ENCODE data around the gene YTHDF2. TPM values are rescaled to one million over a fixed set of nuclear protein-coding genes. Genes with fewer than 3 reads are reported as not detected.

The YTHDF2 gene
- total and polyA plus RNA-seq, 2 of the 13 experiments (the other 11 are each of a cell fraction or from before 2014, with no cell fraction given), result 48.4 to 59.6 TPM

- TF ChIP-seq TRIM22 (IDR thresholded peaks at IDR 0.05) (no peak), ZNF136 (CRISPR knock-in tag; IDR thresholded peaks at IDR 0.05; ENCODE audit: low read depth) (peak; percentile 81; the same call in 1 of the 2 replicates), ETV6 (CRISPR knock-in tag; conservative IDR thresholded peaks at IDR 0.05) (no peak), HNRNPK (IDR thresholded peaks at IDR 0.05; ENCODE audit: low read depth, low read length, poor library complexity, severe bottlenecking) (no peak), ZNF776 (CRISPR knock-in tag; IDR thresholded peaks at IDR 0.05) (peak; percentile 50; the same call in 1 of the 2 replicates), KDM3A (CRISPR knock-in tag; IDR thresholded peaks at IDR 0.05; ENCODE audit: low read depth) (peak; percentile 95; the same call in 1 of the 2 replicates), NBN (conservative IDR thresholded peaks at IDR 0.05) (no peak), ZNF496 (CRISPR knock-in tag; IDR thresholded peaks at IDR 0.05; ENCODE audit: insufficient replicate concordance) (no peak), ZNF296 (CRISPR knock-in tag; conservative IDR thresholded peaks at IDR 0.05) (no peak), ZZZ3 (CRISPR knock-in tag; IDR thresholded peaks at IDR 0.05; ENCODE audit: borderline replicate concordance) (peak; percentile 53), ZNF441 (CRISPR knock-in tag; IDR thresholded peaks at IDR 0.05; ENCODE audit: borderline replicate concordance) (no peak; the same call in 1 of the 2 replicates), REXO4 (CRISPR knock-in tag; IDR thresholded peaks at IDR 0.05; ENCODE audit: borderline replicate concordance) (0 out of 2 replicates have a peak, but pooled peaks have one; percentile 45), HMGXB3 (CRISPR knock-in tag; IDR thresholded peaks at IDR 0.05; ENCODE audit: borderline replicate concordance) (0 out of 2 replicates have a peak, but pooled peaks have one; percentile 34), SMAD9 (CRISPR knock-in tag; IDR thresholded peaks at IDR 0.05) (no peak), TFDP1 (CRISPR knock-in tag; IDR thresholded peaks at IDR 0.05; ENCODE audit: borderline replicate concordance) (peak; percentile 85; the same call in 1 of the 2 replicates), SMAD1 (CRISPR knock-in tag; IDR thresholded peaks at IDR 0.05; ENCODE audit: borderline replicate concordance, low read depth) (no peak), HOXA9 (CRISPR knock-in tag; IDR thresholded peaks at IDR 0.05; ENCODE audit: borderline replicate concordance) (peak; percentile 25; the same call in 1 of the 2 replicates), NCOA1 (CRISPR knock-in tag; IDR thresholded peaks at IDR 0.05) (peak; percentile 29; the same call in 1 of the 2 replicates), SETDB1 (CRISPR knock-in tag; IDR thresholded peaks at IDR 0.05; ENCODE audit: borderline replicate concordance) (no peak)
- TF ChIP-seq, protein P1, sequence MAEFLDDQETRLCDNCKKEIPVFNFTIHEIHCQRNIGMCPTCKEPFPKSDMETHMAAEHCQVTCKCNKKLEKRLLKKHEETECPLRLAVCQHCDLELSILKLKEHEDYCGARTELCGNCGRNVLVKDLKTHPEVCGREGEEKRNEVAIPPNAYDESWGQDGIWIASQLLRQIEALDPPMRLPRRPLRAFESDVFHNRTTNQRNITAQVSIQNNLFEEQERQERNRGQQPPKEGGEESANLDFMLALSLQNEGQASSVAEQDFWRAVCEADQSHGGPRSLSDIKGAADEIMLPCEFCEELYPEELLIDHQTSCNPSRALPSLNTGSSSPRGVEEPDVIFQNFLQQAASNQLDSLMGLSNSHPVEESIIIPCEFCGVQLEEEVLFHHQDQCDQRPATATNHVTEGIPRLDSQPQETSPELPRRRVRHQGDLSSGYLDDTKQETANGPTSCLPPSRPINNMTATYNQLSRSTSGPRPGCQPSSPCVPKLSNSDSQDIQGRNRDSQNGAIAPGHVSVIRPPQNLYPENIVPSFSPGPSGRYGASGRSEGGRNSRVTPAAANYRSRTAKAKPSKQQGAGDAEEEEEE (CRISPR knock-in tag; IDR thresholded peaks at IDR 0.05; ENCODE audit: borderline replicate concordance), result peak; percentile 95; the same call in 1 of the 2 replicates
These were observed at the start of gene YTHDF2 (continued) for GRCh38 chr1:28736450-28737306.

All from HepG2 (cell line).